ENCODE measurements around the gene AVEN.

Gene AVEN

GRCh38 chr15:33980159-33980558, 58.8 kb downstream of the AVEN start:
- no peak for FAIRE-seq

- no peak for FAIRE-seq
Observed at GRCh38 chr15:33975022-33975565, 63.9 kb downstream of the AVEN start.

DNA sequence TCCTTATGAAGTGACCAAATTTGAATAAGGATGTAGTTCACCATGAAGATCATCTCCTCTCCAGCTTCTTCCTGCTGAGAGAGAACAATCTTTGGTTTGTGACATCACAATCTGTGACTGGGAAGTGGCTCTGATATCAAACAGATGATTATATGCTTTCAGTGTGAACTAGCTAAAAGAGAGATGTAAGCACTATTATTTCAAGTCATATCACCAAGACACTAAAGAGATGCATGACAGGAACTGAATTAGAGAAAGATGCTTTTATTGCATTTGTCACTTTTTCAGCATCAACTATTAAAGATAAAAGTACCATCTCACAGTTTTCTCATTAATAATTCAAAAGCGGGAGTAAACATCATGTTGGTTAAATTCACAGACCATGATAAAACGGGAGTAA, 67.2 kb downstream of the AVEN start:
- FAIRE-seq = no peak

DNA sequence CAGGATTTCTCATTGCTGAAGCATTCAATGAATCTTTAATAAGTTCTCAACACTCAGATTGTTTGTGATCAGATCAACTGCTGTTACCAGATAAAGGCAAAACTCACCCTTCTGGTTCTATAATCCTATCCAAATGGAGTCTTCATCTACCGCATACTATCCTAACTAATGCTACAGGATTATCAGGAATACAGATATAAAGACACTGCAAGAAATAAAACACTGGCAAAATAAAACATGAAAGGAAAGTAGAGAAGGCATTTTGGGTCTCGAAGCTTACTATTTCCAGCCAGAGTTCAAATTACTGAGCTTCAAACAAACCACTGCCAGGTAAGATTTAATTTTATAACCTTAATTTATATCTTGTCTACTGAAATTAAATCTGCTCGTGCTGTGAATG, 70.2 kb downstream of the AVEN start:
- no peak for FAIRE-seq

- FAIRE-seq = no peak
Observed at GRCh38 chr15:33968224-33968623, 70.8 kb downstream of the AVEN start, which contains the start of gene CHRM5. Gene CHRM5 (plus strand): TSS chr15:33968497. CDS start chr15:34062718, 94,221 bp downstream.

- no peak for FAIRE-seq
Observed at GRCh38 chr15:33964665-33965040, 74.4 kb downstream of the AVEN start.

- FAIRE-seq = peak; percentile 91
Observed at GRCh38 chr15:33963831-33964664, 75.0 kb downstream of the AVEN start.

DNA sequence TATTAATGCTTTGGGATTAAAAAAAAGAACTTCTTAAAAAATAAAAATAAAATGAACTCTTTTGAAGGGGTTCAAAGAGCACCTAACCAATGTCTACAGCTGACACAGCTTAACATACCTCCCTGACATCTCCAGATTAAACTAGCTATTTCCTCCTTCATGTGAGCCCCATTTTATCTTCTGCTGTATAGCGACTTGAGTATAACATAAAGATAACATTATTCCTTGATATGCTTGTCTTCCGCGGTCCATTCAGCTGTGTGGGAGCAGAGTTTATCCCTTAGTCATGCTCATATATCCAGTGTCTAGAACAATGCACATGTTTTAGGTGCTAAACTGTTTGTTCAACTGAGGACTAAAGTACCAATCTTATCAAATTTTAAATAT, 78.5 kb downstream of the AVEN start:
- no peak for FAIRE-seq

- no peak for FAIRE-seq
Observed at GRCh38 chr15:33959844-33960548, 79.0 kb downstream of the AVEN start.

GRCh38 chr15:33956397-33956796, 82.6 kb downstream of the AVEN start:
- FAIRE-seq = no peak

GRCh38 chr15:33955945-33956344, 83.1 kb downstream of the AVEN start:
- FAIRE-seq = no peak

GRCh38 chr15:33946152-33946551, 92.9 kb downstream of the AVEN start:
- FAIRE-seq = no peak

- no peak for FAIRE-seq
Observed at GRCh38 chr15:33941279-33942063, 97.5 kb downstream of the AVEN start.

DNA sequence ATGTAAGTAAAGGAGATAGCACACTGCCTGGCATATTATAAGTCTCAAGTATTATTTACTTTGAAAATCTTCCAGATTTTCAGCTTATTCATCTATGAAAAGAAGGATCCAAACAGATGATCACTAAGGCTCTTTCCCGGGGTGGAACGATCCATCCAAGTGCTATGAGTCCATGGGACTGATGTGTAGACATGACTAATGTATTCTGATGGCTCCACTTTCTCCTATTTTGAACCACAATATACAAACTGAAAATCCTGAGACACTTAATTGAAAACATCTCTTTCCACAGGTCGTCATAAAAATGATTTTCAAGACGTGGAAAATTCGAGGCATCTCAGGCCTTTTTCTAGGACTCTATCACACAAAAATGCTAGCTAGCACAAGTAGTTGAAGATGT, 104.1 kb downstream of the AVEN start:
- FAIRE-seq = no peak

DNA sequence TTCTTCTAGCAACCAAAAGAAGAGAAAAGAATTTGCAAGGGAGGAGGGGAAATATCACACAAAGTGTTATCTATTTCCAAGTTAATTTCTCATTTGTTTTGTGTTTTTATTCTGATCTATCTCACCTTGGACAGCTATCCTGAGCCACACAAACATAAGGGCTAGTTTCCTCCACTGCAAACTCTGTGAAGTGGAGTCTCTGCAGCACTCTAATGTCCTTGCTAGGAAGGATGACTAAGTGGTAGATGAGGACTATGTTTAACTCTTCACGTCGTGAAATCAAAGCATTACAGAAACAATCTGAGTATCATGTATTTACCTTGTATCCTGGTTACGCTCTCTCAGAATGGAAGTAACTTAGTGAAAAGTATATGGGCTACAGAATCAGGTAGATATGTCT, 104.6 kb downstream of the AVEN start:
- FAIRE-seq = no peak

- FAIRE-seq = no peak
Observed at GRCh38 chr15:33932734-33933133, 106.3 kb downstream of the AVEN start.

DNA sequence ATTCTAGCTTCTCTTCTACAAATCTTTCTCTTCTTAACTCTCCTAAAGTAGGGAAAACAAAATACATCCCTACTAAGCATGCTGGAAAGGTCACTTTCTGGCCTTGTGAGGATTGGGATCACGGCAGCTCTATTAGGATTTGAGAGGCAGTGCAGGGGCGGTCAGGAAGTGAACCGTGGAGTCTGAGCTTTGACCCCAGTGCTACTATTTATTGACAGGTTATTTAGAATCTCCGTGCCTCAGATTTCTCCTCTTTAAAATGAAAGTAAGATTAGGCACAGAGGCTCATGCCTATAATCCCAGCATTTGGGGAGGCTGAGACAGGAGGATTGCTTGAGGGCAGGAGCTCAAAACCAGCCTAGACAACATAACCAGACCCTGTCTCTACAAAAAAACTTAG, 112.7 kb downstream of the AVEN start:
- FAIRE-seq = no peak

DNA sequence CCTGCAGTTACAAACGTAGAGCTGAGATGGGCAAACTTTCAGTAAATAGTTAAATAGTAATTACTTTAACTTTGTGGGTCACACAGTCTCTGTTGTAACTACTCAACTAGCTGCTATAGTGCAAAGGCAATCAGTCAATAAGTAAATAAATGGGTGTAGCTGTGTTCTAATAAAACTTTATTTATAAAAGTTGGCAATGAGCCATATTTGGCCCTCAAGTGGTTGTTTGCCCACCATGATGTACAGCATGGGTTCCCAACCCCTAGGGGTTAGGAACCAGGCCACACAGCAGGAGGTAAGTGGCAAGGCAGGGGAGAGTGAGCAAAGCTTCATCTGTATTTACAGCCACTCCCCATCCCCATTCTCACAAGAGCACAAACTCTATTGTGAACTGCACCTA, 115.6 kb downstream of the AVEN start:
- no peak for FAIRE-seq

DNA sequence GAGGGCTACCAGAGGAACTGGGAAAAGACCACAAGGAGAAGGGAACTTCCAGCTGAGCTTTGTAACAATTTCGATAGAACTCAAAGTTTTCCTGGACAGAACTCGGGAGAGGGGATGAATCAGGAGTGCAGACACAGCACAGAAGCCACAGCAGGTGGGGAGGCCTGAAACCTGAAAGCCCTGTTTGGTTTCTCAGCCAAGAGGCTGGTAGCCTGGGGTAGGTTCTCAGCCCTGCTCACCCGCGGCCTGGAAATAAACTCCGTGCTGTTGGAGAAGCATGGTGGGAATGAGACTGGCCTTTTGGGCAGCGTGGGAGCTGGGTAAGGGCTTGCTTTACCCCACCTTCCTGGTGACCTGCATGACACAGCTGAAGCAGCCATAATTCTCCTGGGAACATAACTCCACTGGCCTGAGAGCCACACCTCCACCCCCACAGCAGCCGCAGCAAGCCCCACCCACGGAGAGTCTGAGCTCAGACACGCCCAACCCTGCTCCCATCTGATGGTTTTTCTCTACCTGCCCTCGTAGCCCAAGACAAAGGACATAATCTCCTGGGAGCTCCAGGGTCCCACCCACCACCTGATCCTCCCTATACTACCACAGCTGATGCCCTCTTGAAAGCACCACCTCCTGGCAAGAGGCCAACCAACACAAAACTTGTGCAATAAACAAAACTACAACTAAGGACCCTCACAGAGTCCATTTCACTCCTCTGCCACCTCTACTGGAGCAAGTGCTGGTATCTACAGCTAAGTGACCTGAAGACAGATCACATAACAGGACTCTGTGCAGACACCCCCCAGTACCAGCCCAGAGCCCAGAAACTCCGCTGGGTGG, 123.2 kb downstream of the AVEN start:
- FAIRE-seq = no peak

DNA sequence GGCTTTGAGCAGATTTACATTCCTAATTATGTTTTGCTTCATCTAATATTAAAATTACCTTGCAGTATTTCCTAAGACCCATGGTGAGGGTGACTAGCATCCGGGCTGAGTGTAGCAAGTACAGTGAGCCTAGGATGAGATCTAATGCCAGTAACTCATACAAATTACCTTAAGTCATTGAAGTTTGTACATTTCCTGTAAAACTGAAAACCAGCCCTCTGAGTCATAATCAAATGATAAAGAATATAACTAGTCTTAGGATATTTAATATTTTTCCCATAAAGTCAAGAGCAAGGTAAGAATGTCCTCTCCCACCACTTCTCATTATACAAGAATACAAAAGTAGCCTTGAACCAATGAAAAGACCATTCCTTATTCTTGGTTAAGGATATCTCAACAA, 125.5 kb downstream of the AVEN start:
- FAIRE-seq = no peak

DNA sequence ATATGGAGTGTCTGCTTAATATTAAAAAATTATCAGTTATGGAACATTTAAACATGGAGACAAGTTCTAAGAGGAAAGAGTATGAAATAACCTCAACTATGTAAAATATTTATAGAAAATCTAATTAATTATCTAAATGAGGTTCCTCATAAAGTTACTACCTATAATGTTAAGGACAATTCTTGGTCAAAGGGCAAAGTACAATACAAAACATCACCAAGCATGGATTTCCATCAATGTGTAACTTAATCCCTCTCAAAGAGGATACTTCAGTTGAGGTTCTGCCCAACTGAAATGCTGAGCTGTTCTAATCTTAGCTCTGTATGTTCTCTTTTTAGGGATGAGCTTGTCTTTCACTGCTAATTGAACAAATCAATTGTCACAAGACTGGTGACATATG, 126.7 kb downstream of the AVEN start:
- no peak for FAIRE-seq

- FAIRE-seq = no peak
Observed at GRCh38 chr15:33910741-33911140, 128.3 kb downstream of the AVEN start.

All from A204.1 (cell line).